Hippocampal formation (tissue), 2 donors: ENCODE results near the gene UTP15.
A peak's percentile ranks its signal among the peaks of the same experiment; 100 is the strongest.

Experiments
- DNase-seq, 2 donors: peaks; one replicate each; lab custom pipeline; 2025; lab: John Stamatoyannopoulos, UW

Gene UTP15

DNA sequence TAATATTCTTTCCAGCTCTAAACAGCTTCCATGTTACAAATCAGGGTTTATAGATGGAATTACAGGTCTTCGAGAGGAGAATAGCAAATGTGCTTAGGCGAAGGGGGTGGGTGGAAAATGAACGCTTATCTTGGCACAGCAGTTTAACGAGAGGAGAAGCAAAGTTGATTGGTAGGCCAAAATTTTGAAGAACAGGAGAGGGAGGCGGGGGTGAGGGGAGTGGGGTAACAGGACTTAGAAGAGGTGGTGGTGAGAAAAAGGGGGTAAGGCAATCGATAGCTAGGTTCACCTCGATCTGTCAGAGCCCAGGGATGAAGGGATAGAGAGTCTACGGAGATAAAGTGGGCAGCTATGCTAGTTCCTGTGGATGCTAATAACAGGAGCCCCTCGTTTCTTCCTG, 868 bp upstream of the UTP15 start:
- DNase-seq = no peak

DNA sequence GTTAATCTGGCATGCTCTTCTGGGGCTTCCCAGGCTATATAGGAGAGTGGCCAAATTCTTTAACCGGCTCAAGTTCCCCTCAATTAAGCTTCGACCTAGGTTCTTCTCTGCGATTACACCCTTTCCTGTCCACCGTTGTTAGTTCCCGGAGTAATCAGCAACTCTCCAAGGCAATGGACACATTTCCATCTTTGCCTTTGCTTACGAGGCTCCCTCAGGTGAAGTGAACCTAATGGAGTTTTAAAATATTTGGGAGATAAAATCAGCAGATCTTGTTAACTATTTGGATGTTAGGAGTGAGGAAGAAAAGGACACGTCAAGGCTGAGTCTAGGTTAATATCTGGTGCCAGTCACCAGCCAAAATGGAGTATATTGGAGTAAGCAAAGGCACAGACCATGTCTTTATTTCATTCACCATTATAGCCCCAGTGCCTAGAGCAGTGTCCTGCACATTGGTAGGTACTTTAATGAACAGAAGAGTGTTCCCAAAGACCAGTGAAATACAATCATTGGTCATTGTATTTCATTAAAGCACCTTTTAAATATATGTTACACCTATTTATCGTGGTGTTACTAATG, 515 bp downstream of the UTP15 start:
- DNase-seq = no peak

DNA sequence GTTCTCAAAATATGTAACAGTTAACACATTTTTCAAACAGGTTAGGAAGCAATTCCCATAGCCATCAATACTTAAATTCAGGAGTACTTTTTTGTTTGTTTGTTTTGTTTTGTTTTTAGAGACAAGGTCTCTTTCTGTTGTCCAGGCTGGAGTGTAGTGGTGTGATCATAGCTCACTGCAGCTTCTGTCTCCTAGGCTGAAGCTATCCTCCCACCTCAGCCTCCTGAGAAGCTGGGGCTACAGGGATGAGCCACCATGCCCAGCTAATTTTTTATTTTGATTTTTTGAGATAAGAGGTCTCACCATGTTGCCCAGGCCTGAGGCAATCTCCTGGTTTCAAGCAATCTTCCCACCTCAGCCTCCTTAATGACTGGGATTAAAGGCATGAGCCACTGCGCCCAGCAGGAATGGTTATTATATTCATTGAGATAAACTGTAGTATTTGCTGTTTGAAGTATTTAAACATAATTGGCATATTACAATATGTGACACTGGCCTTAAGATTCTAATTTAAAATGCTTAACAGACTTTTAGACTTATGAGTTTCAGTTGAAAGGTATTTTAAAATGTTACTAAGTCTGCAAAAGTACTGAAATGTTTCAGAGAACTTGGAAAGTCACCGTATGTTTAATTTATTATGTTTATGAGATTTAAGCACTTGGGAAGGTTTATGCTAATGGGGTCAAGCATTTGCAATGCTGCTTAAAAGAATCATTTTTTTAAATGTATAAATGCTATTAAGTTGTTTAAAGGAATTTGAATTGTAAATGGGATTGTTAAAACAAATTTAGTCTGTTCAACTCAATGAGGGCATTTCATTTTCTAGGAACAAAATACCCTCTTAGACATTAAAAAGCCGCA, 17.0 kb downstream of the UTP15 start:
- DNase-seq = no peak

DNA sequence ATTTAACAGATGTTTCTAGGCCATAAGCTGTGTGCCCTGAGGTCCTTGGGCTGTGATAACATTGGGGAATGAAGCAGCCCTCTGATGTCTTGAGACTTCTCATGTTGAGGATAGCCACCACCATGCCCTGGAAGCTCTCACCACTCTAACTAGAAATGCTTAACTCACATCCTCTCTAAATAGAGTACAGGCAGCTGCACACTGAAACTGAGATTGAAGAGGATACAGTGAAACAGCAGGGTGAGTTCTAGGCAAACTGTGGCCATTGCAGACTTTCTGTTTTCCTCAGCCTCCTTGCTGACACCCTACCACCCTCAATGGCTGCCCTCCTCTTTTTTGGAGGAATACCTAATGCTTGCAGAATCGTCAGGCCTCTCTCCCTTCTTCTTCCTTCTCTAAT, 22.4 kb downstream of the UTP15 start:
- DNase-seq = no peak

DNA sequence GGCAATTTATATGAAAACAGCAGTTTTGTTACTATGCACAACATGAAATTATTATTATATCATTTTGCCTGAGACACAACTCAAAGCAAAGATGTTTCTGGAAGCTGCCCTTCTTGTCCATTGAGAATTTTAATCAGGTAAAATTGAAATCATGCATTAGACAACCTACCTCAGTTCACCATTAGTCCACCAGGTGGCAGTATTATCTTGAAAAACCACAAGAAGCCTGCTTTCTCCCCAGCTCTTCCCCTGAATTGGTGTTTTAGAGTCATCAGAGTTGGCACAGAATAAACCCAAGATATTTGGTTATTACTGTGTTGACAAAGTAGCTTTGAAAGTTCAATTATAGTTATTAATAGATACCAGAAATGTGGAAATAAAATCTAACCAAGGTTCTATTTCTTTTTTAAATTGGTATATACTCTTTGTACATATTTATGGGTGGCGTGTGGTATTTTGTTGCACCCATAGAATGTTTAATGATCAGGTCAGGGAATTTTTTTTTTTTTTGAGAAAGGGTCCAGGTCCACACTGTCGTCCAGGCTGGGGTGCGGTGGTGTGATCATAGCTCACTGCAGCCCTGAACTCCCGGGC, 25.7 kb downstream of the UTP15 start:
- DNase-seq = peak in 1 of 2 donors; percentile 63

DNA sequence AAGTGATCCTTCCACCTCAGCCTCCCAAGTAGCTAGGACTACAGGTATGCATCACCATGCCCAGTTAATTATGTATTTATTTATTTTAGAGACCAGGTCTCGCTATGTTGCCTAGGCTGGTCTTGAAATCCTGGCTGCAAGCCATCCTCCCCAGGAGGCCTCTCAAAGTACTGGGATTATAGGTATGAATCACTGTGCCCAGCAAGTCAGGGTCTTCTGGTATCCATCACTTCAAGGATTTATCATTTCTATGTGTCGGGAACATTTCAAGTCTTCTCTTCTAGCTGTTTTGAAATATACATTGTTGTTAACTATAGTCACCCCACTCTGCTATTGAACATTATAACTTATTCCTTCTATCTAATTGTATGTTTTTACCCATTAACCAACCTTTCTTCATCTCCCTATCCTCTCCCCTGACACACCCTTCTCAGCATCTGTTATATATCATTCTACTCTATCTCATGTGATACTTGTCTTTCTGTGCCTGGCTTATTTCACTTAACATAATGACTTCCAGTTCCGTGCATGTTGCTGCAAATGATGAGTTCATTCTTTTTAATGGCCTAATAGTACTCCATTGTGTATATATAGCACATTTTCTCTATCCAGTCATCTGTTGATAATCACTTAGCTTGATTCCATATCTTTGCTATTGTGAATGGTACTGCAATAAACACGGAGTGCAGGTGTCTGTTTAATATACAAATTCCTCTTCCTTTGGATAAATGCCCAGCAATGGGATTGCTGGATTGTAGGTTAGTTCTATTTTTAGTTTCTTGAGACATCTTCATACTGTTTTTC, 26.4 kb downstream of the UTP15 start:
- no peak for DNase-seq

DNA sequence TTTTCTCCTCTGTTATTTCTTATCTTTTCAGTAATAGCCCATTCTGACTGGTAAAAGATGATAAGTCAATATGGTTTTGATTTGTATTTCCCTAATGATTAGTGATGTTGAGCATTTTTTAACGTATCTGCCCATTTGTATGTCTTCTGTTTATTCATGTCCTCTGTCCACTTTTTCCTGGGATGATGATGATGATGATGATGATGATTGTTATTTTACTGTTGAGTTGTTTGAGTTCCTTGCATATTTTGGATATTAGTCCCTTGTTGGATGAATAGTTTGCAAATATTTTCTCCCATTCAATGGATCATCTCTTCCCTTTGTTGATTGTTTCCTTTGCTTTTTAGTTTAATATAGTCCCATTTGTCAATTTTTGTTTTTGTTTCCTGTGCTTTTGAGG, 27.0 kb downstream of the UTP15 start:
- no peak for DNase-seq

DNA sequence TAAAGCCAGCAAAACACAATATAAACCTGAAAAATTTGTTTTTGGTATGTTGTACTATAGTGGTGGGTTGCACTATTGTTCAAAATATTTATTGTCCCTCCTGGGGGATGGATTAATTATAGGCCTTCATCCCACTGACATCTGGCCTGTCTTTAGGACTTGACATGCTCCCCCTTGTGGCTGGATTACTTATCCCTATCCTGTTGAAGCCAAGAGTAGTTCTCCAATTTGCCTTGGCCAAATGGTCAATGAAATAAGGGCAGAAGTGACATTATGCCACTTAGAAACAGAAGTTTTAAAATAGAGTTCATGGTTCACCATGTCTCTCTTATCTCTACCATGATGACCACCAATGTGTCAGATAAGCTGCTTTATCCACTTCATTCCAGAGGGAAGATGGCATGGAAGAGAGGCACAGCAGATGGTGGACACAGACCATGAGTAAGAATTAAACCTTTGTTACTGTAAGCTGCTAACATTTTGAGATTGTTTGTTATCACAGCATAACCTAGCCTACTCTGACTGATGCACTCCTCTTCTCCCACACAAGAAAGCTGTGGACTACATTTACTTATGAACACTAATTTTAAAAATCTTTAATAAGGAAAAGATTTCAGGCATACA, 31.3 kb downstream of the UTP15 start:
- DNase-seq = no peak

DNA sequence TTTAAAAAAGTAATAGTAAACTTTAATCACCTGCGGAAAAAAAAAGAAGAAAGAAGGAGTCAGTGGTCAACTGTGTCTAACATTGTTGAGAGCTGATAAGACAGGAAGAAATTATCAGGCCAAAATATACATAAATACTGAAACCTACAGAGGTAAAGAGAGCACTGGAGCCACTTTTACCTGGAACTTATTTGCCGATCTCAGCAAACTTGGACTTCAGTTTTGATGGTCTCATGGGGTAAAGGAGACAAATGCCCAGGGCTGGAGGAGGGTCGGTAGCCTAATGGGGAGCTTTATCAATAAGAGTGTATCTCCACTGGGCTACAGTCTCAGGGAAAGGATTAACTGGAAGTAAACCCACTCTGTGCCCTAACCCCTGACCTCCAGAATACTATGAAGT, 33.8 kb downstream of the UTP15 start:
- no peak for DNase-seq

DNA sequence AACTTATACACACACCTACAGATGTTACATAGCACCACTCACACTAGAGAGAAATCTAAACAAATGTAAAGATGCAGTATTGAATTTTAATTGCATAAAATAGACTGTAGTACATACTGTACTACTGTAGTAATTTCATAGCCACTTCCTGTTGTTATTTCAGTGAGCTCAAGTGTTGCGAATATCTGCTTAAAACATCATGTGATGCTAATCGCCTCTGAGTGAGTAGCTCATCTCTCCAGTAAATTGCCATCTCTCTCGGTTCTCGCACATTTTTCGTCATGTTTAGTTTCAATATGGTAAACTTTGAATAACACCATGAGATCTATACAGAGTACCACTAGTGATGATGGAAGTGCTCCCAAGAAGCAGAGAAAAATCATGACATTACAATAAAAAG, 38.5 kb downstream of the UTP15 start:
- no peak for DNase-seq

DNA sequence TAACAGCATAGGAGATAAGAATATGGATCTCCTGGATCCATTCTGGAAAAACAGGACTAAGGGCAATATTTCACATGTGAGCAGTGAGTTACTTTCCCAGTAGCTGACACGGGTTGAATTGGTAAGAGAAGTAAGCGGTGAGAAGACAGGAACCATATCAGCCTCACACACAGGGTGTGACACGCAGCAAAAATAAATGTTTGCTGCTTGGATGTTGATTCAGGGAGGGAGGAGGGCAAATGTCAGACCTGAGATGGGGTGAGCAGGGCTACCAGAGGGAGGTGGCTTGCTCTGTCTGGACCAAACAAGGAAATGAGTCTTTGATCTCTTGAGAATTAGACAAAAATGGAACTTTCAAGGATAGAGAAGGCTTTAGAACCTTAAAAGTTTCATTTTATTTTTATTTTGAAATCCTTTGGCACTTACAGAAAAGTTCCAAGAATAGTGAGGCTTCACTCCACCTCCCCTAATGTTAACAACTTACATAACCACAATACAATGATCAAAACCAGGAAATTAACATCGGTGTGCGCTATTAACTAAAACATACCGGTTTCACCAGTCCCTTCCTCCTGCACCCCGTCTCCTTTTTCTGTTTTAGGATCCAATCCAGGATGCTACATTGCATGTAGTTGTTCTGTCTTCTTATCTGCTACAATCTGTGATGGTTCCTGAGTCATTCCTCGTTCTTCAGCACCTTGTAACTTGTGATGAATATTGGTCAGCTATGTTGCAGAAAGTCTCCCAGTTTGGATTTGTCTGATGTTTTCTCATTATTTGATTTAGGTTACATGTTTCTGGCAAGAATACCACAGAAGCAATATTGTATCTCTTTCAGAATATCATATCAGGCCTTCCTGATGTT, 39.9 kb downstream of the UTP15 start:
- no peak for DNase-seq

DNA sequence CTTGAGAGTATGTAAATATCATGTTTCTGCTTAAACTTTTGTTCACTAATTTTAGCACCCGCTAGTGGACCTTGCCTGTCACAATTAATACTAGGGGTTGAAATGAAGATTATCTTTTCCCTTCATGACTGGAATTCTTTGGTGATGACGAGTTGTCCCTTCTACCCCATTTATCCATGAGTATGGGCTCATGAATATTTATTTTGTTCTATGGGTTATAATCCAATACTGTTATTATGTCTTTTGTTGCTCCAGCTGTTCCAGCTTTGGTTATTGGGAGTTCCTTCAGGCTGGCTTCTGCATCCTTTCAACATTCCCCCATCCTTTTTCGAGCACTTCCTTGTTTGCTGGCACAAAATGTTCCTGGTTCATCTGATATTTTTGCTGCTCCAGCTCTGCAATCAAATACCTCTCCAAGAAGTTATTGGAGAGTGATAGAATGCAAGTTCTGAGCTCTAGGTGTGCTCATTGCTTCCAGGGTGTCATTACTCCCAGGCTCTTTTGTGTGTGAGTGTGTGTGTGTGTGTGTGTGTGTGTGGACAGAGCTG, 40.7 kb downstream of the UTP15 start:
- DNase-seq = no peak

DNA sequence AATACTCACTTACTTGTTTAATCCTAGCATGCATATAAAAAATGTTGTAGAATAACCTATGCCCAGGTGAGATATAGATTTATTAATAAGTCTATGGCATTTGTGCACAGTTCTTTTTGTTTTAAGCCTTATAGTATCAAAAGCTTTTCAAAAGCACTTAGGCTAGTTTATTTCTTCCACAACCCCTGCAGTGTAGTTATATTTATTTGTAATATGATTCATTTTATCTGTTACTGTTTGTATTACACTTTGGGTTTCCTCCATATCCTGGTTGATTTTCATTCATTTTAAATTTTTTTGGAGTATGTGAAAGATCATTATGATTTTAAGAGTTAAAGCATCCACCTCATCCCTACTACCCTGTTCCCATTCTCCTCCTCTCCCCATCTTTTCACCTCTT, 41.7 kb downstream of the UTP15 start:
- no peak for DNase-seq

DNA sequence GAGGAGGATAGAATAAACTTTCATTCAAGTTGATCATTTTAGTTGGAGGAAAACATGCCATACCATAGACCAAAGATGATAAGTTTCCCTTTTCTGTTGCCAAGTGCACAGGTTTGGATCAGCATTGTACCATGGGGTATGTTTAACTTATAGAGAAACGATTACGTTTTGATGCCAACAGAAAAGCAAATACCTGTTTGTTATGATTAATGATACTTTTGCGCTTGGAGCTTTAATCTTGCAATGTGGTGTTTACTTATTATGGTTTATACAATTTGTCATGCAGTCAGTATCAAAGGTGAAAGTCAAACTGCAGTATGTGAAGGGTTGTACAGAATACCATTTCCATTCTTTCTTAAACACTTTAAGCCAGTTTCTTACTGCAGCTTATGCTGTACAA, 47.3 kb downstream of the UTP15 start:
- no peak for DNase-seq

DNA sequence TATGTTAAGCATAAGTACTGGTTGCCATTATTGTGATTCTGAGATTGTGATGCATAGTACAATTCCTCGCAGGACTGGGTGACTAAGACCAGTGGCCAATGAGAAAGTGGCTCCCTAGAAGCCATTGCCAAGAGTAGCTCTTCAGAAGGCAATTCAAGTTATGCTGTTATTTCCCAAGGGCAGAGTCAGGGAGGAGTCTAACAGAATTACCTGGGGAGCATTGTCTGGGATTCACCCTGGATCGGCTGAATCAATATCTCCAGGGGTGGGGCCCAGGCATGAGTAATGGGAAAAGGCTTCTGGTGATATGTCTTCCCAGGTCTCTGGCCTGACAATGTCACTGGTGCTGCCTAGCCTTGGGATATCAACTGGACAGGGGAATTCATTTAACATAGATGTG, 49.5 kb downstream of the UTP15 start:
- DNase-seq = no peak

DNA sequence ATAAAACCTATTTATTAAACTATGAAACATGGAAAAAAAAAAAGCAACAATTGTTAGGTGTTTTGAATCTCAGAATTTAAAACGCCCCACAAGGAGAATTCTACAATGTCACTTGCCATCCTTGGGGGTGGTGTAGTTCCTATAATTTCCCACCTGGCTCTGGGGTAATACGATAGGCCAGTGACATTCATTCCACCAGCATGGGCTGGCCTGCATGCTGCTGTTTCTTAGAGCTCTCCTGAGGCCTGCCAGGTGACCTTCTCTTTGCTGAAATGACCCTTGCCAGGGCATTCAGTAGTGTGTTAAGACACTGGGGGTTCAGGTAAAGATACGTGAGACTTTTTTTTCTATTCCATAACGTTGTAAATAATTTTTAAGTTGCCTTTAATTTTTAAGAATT, 50.4 kb downstream of the UTP15 start:
- DNase-seq = no peak

DNA sequence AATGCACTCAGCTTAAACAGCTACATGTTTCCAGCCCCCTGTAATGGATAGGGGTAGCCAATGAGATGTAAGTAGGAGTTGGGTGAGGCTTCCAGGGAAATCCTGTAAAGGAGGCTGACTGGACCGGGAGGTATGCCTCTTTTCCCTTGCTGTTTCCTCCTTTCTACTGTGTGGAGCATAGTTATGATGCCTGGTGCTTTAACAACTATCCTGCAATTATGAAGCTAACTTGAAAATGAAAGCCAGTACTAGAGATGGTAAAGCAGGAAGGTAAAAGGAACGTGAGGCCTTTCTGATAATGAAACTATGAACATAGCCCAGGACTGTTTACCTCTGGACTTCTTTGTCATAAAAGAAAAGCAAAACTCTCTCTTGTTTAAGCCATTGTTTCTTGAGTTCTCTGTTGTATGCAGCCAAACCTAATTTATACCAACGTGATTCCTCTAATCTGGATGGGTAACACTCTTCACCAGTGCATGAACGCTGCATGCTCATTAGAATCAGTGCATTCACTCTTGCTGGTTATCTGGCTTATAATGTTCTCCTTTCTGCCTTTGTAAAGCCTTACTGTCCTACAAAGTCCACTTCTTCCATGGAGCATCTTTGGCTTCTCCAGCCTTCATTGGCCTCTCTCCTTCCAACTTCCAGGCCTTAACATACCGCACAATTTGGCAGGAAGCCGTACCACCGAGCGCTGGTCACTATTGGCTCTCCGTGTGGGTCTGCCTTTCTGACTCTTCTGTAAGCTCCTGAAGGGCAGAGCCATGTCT, 52.2 kb downstream of the UTP15 start:
- no peak for DNase-seq

DNA sequence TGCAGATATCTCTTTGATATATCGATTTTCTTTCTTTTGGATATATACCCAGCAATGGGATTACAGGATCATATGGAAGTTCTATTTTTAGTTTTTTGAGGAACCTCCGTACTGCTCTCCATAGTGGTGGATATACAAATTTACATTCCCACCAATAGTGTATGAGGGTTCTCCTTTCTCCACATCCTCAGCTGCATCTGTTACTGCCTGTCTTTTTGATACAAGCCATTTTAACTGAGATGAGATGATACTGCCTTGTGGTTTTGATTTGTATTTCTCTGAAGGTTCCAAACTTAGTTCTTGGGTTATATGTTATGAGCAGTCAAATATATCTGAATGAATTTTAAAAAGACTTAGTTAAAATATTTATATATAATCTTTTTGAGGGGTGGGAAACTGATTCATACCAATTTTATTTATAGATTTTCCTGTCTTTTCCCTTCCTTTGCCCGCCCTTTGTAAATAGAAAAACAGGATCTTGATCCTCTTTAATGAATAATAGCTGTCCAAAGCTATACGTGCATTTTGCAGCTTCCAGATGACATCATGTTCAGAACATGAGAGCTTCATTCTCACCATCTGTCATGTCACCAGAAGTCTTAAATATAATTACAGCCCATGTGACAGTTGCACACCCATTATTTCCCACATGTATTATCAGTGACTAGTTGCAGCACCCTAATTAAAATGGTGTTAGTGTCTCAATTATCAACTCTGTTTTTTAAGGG, 54.2 kb downstream of the UTP15 start:
- no peak for DNase-seq

DNA sequence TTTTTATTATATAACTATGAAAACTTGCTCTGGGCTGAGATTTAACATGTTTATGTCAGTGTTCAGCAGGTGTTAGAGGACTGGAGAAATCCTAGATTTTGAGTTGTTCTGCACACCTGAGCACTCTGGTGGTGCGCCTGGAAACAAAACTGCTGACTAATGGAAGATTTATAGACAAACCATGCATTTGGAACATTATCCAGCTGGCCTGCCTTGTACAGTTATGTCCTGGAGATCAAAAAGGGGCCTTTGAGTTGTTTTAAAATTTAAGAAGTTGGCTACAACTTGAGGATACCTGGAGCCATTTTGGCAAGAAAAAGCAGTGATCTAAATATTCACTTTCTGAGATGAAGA, 54.8 kb downstream of the UTP15 start:
- DNase-seq = no peak
